GM18508 (cell line): Measurements from ENCODE around the gene SLC25A10.

Source experiments
- ATAC-seq: cut with Tn5 transposase; IDR thresholded peaks from one replicate; pipeline ENCODE4 v1.9.1; 2021; ENCODE audit warnings: moderate number of reproducible peaks; ENCODE audit not compliant: insufficient read depth, unreplicated experiment

SLC25A10 gene

GRCh38 chr17:81686614-81687013, 25.5 kb upstream of the SLC25A10 start:
- ATAC-seq, result no peak

GRCh38 chr17:81687770-81688541, 24.1 kb upstream of the SLC25A10 start:
- no peak for ATAC-seq

- no peak for ATAC-seq
Observed at GRCh38 chr17:81688616-81689015, 23.5 kb upstream of the SLC25A10 start.

- no peak for ATAC-seq
Observed at GRCh38 chr17:81690066-81690465, 22.0 kb upstream of the SLC25A10 start.

GRCh38 chr17:81690549-81690948, 21.5 kb upstream of the SLC25A10 start:
- no peak for ATAC-seq

- no peak for ATAC-seq
Observed at GRCh38 chr17:81691196-81691595, 20.9 kb upstream of the SLC25A10 start.

- ATAC-seq, result no peak
Observed at GRCh38 chr17:81691608-81692007, 20.5 kb upstream of the SLC25A10 start.

- no peak for ATAC-seq
Observed at GRCh38 chr17:81693509-81694210, 18.4 kb upstream of the SLC25A10 start.

GRCh38 chr17:81694810-81695209, 17.3 kb upstream of the SLC25A10 start:
- no peak for ATAC-seq

GRCh38 chr17:81695211-81695610, 16.9 kb upstream of the SLC25A10 start:
- ATAC-seq, result no peak

GRCh38 chr17:81695801-81696200, 16.3 kb upstream of the SLC25A10 start:
- no peak for ATAC-seq

- ATAC-seq, result no peak
Observed at GRCh38 chr17:81696218-81696941, 15.7 kb upstream of the SLC25A10 start.

- ATAC-seq, result no peak
Observed at GRCh38 chr17:81697261-81698044, 14.6 kb upstream of the SLC25A10 start.

GRCh38 chr17:81700353-81701287, 11.5 kb upstream of the SLC25A10 start:
- no peak for ATAC-seq

- no peak for ATAC-seq
Observed at GRCh38 chr17:81701288-81702071, 10.6 kb upstream of the SLC25A10 start.

- ATAC-seq, result no peak
Observed at GRCh38 chr17:81702934-81703746, 8.9 kb upstream of the SLC25A10 start, which contains the start of gene MRPL12. MRPL12 (plus strand) TSS chr17:81703367; CDS start chr17:81703502, 135 bp downstream.

- ATAC-seq, result no peak
Observed at GRCh38 chr17:81703747-81704654, 8.1 kb upstream of the SLC25A10 start.
